ENCODE data around the gene HIC2. TPM values are rescaled to one million over a fixed set of nuclear protein-coding genes. Genes with fewer than 3 reads are reported as not detected.

HIC2 gene
- total and polyA plus RNA-seq, 9 of the 15 experiments (the other 6 are each of a cell fraction or from before 2014, with no cell fraction given) = 1.7 to 117 (median 35.5) TPM

- peak; percentile 52; the same call in 1 of the 2 replicates for TF ChIP-seq ARID4B (CRISPR knock-in tag; IDR thresholded peaks at IDR 0.05)
- TF ChIP-seq ZNF143 (CRISPR knock-in tag; IDR thresholded peaks at IDR 0.05) = peak; percentile 36; the same call in 1 of the 2 replicates
- TF ChIP-seq GABPB2 (CRISPR knock-in tag; conservative IDR thresholded peaks at IDR 0.05) = 0 out of 2 replicates have a peak, but pooled peaks have one; percentile 50
- TF ChIP-seq ZNF282 (CRISPR knock-in tag; IDR thresholded peaks at IDR 0.05) = 0 out of 2 replicates have a peak, but pooled peaks have one; percentile 26
- TF ChIP-seq, protein P1, sequence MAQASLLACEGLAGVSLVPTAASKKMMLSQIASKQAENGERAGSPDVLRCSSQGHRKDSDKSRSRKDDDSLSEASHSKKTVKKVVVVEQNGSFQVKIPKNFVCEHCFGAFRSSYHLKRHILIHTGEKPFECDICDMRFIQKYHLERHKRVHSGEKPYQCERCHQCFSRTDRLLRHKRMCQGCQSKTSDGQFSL (CRISPR knock-in tag; IDR thresholded peaks at IDR 0.05) = no peak
- TF ChIP-seq, protein P1 (tag; IDR thresholded peaks at IDR 0.05) = no peak
- TF ChIP-seq, protein P2, sequence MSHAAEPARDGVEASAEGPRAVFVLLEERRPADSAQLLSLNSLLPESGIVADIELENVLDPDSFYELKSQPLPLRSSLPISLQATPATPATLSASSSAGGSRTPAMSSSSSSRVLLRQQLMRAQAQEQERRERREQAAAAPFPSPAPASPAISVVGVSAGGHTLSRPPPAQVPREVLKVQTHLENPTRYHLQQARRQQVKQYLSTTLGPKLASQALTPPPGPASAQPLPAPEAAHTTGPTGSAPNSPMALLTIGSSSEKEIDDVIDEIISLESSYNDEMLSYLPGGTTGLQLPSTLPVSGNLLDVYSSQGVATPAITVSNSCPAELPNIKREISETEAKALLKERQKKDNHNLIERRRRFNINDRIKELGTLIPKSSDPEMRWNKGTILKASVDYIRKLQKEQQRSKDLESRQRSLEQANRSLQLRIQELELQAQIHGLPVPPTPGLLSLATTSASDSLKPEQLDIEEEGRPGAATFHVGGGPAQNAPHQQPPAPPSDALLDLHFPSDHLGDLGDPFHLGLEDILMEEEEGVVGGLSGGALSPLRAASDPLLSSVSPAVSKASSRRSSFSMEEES (CRISPR knock-in tag; IDR thresholded peaks at IDR 0.05) = no peak
- TF ChIP-seq SMAD2 (IDR thresholded peaks at IDR 0.05; ENCODE audit: low read depth, low read length) = no peak
- TF ChIP-seq SIN3A (IDR thresholded peaks at IDR 0.05; ENCODE audit: borderline replicate concordance in 2 of 2, control insufficient read depth in 1 of 2, low read depth in 2 of 2, low read length in 2 of 2) = no peak
- TF ChIP-seq FOXA3 (CRISPR knock-in tag; conservative IDR thresholded peaks at IDR 0.05 in 1 of 2, IDR thresholded peaks at IDR 0.05 in 1 of 2) = peak in 1 of 2 experiments; percentile 62; a peak in 1 of 4 replicates
- peak; percentile 50; the same call in 1 of the 2 replicates for TF ChIP-seq TAF15 (IDR thresholded peaks at IDR 0.05; ENCODE audit: low read depth, low read length)
- TF ChIP-seq SMC3 (conservative IDR thresholded peaks at IDR 0.05; ENCODE audit: insufficient read depth, low read depth, low read length) = no peak
- TF ChIP-seq ZNF717 (CRISPR knock-in tag; IDR thresholded peaks at IDR 0.05) = no peak
- no peak for TF ChIP-seq ZNF644 (tag; IDR thresholded peaks at IDR 0.05; ENCODE audit: low read depth)
- no peak for TF ChIP-seq PTBP1 (IDR thresholded peaks at IDR 0.05; ENCODE audit: low read depth, low read length)
- no peak for TF ChIP-seq POLR3A (IDR thresholded peaks at IDR 0.05; ENCODE audit: borderline replicate concordance, extremely low read depth, insufficient read depth, insufficient read length)
- TF ChIP-seq E2F3 (CRISPR knock-in tag; IDR thresholded peaks at IDR 0.05) = no peak
- TF ChIP-seq SUPT5H (IDR thresholded peaks at IDR 0.05) = 0 out of 2 replicates have a peak, but pooled peaks have one; percentile 57
- no peak for TF ChIP-seq KLF6 (CRISPR knock-in tag; IDR thresholded peaks at IDR 0.05; ENCODE audit: borderline replicate concordance)
Measured at GRCh38 chr22:21446827-21447690, 29.9 kb downstream of the HIC2 start (continued).

All from K562 (cell line).